Measurements from ENCODE around the gene GCNT1. TPM values are rescaled to one million over a fixed set of nuclear protein-coding genes. Genes with fewer than 3 reads are reported as not detected.

GCNT1 gene
- total and polyA plus RNA-seq, 2 of the 13 experiments (the other 11 are each of a cell fraction or from before 2014, with no cell fraction given) = 0.55 to 1.7 TPM

DNA sequence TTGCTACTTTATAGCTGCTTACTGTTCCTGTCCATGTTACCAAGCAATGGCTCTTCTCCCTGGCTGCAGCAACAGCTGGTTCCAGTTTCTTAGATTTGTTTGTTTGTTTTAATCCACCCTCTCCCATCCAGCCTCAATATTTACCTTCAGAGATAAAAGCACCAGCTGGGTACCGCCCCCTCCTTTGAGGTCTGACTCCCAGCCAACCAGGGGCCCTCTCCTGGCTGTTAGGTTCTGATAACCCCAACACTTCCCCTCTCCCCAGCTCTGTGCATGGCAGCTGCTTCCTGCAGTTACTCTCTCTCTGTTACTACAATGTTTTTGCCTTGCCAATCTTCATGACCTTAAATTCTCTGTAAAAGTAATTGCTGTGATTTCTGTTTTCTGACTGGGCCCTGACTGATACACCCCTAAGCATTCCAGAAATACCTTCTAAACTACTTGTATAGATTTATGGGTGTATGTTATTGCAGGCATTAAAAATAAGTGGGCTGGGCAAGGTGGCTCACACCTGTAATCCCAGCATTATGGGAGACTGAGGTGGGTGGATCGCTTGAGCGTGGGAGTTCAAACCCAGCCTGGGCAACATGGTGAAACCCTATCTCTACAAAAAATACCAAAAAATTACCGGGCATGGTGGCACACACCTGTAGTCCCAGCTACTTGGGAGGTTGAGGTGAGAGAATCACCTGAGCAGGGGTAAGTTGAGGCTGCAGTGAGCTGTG is 2.6 kb upstream of the GCNT1 start (continued):
- TF ChIP-seq, protein P1, sequence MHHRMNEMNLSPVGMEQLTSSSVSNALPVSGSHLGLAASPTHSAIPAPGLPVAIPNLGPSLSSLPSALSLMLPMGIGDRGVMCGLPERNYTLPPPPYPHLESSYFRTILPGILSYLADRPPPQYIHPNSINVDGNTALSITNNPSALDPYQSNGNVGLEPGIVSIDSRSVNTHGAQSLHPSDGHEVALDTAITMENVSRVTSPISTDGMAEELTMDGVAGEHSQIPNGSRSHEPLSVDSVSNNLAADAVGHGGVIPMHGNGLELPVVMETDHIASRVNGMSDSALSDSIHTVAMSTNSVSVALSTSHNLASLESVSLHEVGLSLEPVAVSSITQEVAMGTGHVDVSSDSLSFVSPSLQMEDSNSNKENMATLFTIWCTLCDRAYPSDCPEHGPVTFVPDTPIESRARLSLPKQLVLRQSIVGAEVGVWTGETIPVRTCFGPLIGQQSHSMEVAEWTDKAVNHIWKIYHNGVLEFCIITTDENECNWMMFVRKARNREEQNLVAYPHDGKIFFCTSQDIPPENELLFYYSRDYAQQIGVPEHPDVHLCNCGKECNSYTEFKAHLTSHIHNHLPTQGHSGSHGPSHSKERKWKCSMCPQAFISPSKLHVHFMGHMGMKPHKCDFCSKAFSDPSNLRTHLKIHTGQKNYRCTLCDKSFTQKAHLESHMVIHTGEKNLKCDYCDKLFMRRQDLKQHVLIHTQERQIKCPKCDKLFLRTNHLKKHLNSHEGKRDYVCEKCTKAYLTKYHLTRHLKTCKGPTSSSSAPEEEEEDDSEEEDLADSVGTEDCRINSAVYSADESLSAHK (CRISPR knock-in tag; IDR thresholded peaks at IDR 0.05; ENCODE audit: borderline replicate concordance) = no peak
- peak; percentile 73 for TF ChIP-seq NFYC (CRISPR knock-in tag; IDR thresholded peaks at IDR 0.05)
- no peak for TF ChIP-seq ZNF496 (CRISPR knock-in tag; IDR thresholded peaks at IDR 0.05; ENCODE audit: insufficient replicate concordance)
- TF ChIP-seq, protein P2, sequence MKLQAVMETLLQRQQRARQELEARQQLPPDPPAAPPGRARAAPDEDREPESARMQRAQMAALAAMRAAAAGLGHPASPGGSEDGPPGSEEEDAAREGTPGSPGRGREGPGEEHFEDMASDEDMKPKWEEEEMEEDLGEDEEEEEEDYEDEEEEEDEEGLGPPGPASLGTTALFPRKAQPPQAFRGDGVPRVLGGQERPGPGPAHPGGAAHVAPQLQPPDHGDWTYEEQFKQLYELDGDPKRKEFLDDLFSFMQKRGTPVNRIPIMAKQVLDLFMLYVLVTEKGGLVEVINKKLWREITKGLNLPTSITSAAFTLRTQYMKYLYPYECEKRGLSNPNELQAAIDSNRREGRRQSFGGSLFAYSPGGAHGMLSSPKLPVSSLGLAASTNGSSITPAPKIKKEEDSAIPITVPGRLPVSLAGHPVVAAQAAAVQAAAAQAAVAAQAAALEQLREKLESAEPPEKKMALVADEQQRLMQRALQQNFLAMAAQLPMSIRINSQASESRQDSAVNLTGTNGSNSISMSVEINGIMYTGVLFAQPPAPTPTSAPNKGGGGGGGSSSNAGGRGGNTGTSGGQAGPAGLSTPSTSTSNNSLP (IDR thresholded peaks at IDR 0.05; ENCODE audit: low read depth, low read length) = peak; percentile 77; the same call in 1 of the 2 replicates
- TF ChIP-seq HIVEP1 (CRISPR knock-in tag; IDR thresholded peaks at IDR 0.05) = no peak
- TF ChIP-seq CHD2 (IDR thresholded peaks at IDR 0.05; ENCODE audit: low read depth, low read length) = no peak
- peak; percentile 89 for TF ChIP-seq HDAC2 (CRISPR knock-in tag; IDR thresholded peaks at IDR 0.05)
- 0 out of 2 replicates have a peak, but pooled peaks have one; percentile 36 for TF ChIP-seq ERF (CRISPR knock-in tag; IDR thresholded peaks at IDR 0.05)
- TF ChIP-seq ATF1 (CRISPR knock-in tag; IDR thresholded peaks at IDR 0.05) = peak; percentile 44; the same call in 1 of the 2 replicates
- no peak for TF ChIP-seq SYNCRIP (IDR thresholded peaks at IDR 0.05; ENCODE audit: insufficient read depth, low read depth, low read length)
- no peak for TF ChIP-seq FOXP1 (IDR thresholded peaks at IDR 0.05)
- peak; percentile 94 for TF ChIP-seq FOXP1 (CRISPR knock-in tag; IDR thresholded peaks at IDR 0.05)
- TF ChIP-seq, protein P3, sequence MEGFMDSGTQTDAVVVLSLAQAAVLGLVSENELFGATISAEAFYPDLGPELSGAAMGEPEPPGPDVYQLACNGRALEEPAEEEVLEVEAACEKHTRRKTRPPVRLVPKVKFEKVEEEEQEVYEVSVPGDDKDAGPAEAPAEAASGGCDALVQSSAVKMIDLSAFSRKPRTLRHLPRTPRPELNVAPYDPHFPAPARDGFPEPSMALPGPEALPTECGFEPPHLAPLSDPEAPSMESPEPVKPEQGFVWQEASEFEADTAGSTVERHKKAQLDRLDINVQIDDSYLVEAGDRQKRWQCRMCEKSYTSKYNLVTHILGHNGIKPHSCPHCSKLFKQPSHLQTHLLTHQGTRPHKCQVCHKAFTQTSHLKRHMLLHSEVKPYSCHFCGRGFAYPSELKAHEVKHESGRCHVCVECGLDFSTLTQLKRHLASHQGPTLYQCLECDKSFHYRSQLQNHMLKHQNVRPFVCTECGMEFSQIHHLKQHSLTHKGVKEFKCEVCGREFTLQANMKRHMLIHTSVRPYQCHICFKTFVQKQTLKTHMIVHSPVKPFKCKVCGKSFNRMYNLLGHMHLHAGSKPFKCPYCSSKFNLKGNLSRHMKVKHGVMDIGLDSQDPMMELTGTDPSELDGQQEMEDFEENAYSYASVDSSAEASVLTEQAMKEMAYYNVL (CRISPR knock-in tag; IDR thresholded peaks at IDR 0.05; ENCODE audit: borderline replicate concordance) = no peak
- no peak for TF ChIP-seq ATM (IDR thresholded peaks at IDR 0.05; ENCODE audit: borderline replicate concordance)
- TF ChIP-seq FOXM1 (CRISPR knock-in tag; IDR thresholded peaks at IDR 0.05) = no peak
- TF ChIP-seq, protein P4, sequence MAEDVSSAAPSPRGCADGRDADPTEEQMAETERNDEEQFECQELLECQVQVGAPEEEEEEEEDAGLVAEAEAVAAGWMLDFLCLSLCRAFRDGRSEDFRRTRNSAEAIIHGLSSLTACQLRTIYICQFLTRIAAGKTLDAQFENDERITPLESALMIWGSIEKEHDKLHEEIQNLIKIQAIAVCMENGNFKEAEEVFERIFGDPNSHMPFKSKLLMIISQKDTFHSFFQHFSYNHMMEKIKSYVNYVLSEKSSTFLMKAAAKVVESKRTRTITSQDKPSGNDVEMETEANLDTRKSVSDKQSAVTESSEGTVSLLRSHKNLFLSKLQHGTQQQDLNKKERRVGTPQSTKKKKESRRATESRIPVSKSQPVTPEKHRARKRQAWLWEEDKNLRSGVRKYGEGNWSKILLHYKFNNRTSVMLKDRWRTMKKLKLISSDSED (CRISPR knock-in tag; IDR thresholded peaks at IDR 0.05) = no peak
- TF ChIP-seq RARA (CRISPR knock-in tag; IDR thresholded peaks at IDR 0.05) = peak; percentile 64
- TF ChIP-seq RFXAP (CRISPR knock-in tag; IDR thresholded peaks at IDR 0.05; ENCODE audit: borderline replicate concordance) = no peak
- peak; percentile 70; the same call in 1 of the 2 replicates for TF ChIP-seq MIER3 (CRISPR knock-in tag; IDR thresholded peaks at IDR 0.05; ENCODE audit: borderline replicate concordance)
- no peak for TF ChIP-seq ZNF224 (CRISPR knock-in tag; IDR thresholded peaks at IDR 0.05)
- TF ChIP-seq TCF7 (IDR thresholded peaks at IDR 0.05; ENCODE audit: low read depth) = peak; percentile 98
- TF ChIP-seq, protein P5, sequence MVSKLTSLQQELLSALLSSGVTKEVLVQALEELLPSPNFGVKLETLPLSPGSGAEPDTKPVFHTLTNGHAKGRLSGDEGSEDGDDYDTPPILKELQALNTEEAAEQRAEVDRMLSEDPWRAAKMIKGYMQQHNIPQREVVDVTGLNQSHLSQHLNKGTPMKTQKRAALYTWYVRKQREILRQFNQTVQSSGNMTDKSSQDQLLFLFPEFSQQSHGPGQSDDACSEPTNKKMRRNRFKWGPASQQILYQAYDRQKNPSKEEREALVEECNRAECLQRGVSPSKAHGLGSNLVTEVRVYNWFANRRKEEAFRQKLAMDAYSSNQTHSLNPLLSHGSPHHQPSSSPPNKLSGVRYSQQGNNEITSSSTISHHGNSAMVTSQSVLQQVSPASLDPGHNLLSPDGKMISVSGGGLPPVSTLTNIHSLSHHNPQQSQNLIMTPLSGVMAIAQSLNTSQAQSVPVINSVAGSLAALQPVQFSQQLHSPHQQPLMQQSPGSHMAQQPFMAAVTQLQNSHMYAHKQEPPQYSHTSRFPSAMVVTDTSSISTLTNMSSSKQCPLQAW (CRISPR knock-in tag; IDR thresholded peaks at IDR 0.05) = peak; percentile 61
